Lower lobe of right lung (tissue), 2 donors: ENCODE results near the gene COL1A1. TPM values are rescaled to one million over a fixed set of nuclear protein-coding genes. Genes with fewer than 3 reads are reported as not detected.
A peak's percentile ranks its signal among the peaks of the same experiment; 100 is the strongest.

Experiments
- ATAC-seq, 2 donors: fragments of 200-7000 bp; cut with Tn5 transposase; one replicate each; pipeline ENCODE4 v1.9.1; 2020 to 2022; ENCODE audit warnings: mild to moderate bottlenecking in 2 of 2, moderate library complexity in 2 of 2
- DNase-seq: peaks from one replicate; pipeline ENCODE4 v3.0.0-alpha.2; 2020
- H3K27ac ChIP-seq: fragments of 200-600 bp; one replicate; pipeline ENCODE4 v1.8.0; 2022
- H3K27me3 ChIP-seq: fragments of 200-600 bp; one replicate; pipeline ENCODE4 v1.8.0; 2022; ENCODE audit warnings: low read depth
- H3K36me3 ChIP-seq: fragments of 200-600 bp; one replicate; pipeline ENCODE4 v1.8.0; 2022; ENCODE audit warnings: mild to moderate bottlenecking
- H3K4me1 ChIP-seq: fragments of 200-600 bp; one replicate; pipeline ENCODE4 v1.8.0; 2022
- H3K4me3 ChIP-seq: fragments of 200-600 bp; one replicate; pipeline ENCODE4 v1.8.0; 2022; ENCODE audit warnings: mild to moderate bottlenecking
- H3K9me3 ChIP-seq: fragments of 200-600 bp; one replicate; pipeline ENCODE4 v1.8.0; 2022
- CTCF ChIP-seq: fragments of 200-600 bp; IDR thresholded peaks from one replicate; pipeline ENCODE4 v1.8.0; 2022; ENCODE audit warnings: antibody characterized with exemption, mild to moderate bottlenecking
- intact Hi-C: fragments of 100-400 bp; cut with DNase I; formaldehyde crosslinking; loops from one replicate; pipeline ENCODE4 v1.11.0; 2022
- total RNA-seq: library from RNA; stranded (reverse); fragmentation: NEBNext Ultra II Directional; extraction: Animal tissue kit (Norgen Biotek cat#: 25700); gene quantifications from one replicate; pipeline ENCODE4 v1.2.1, GENCODE V29; 2021
- donor health status: DM: no; HTN: yes; CAD: no; lungs with severe emphysema.

COL1A1 gene
- total RNA-seq, 1 donor from 2014 or later: 142 TPM

GRCh38 chr17:50222922-50223321 is 21.5 kb upstream of the COL1A1 start:
- H3K27me3 ChIP-seq: no peaks in the 10 kb centered on the region
- no peak for TF ChIP-seq CTCF
- intact Hi-C loops: no loop called here
- no peak for DNase-seq
- no peak for ATAC-seq
- H3K4me1 ChIP-seq: peaks cover 47% of the 10 kb centered on the region
- no peak overlapping the region for H3K4me3 ChIP-seq
- H3K27ac ChIP-seq: peak overlapping the region; percentile 82
- H3K9me3 ChIP-seq: peaks cover 4% of the 10 kb centered on the region
- no peaks in the 10 kb centered on the region for H3K36me3 ChIP-seq

GRCh38 chr17:50221864-50222545 is 20.6 kb upstream of the COL1A1 start:
- Histone ChIP-seq H3K4me1 (peaks cover 47% of the 10 kb centered on the region), H3K27me3 (no peaks in the 10 kb centered on the region), H3K27ac (peak overlapping the region; percentile 82), H3K9me3 (peaks cover 4% of the 10 kb centered on the region), H3K36me3 (no peaks in the 10 kb centered on the region), H3K4me3 (peak overlapping the region; percentile 14)
- peak; percentile 93 to 94 for ATAC-seq
- DNase-seq: peak; percentile 92
- no peak for TF ChIP-seq CTCF
- intact Hi-C loops: no loop called here

GRCh38 chr17:50221266-50221863 is 19.9 kb upstream of the COL1A1 start:
- no peak for TF ChIP-seq CTCF
- DNase-seq (peak; percentile 78), ATAC-seq (peak; percentile 87 to 90)
- H3K9me3 ChIP-seq: peaks cover 4% of the 10 kb centered on the region
- peaks cover 47% of the 10 kb centered on the region for H3K4me1 ChIP-seq
- H3K27me3 ChIP-seq: no peaks in the 10 kb centered on the region
- H3K4me3 ChIP-seq: peak overlapping the region; percentile 14
- H3K36me3 ChIP-seq: no peaks in the 10 kb centered on the region
- H3K27ac ChIP-seq: peak overlapping the region; percentile 82
- intact Hi-C loops: no loop called here

GRCh38 chr17:50220811-50221210 is 19.4 kb upstream of the COL1A1 start:
- Histone ChIP-seq H3K27me3 (no peaks in the 10 kb centered on the region), H3K4me3 (no peak overlapping the region), H3K9me3 (peaks cover 3% of the 10 kb centered on the region), H3K36me3 (no peaks in the 10 kb centered on the region), H3K4me1 (peaks cover 47% of the 10 kb centered on the region), H3K27ac (peak overlapping the region; percentile 82)
- TF ChIP-seq CTCF: no peak
- no peak for DNase-seq
- intact Hi-C loops: no loop called here
- ATAC-seq: no peak

- peak overlapping the region; percentile 32 for H3K27ac ChIP-seq
Observed at GRCh38 chr17:50219939-50220465, 18.6 kb upstream of the COL1A1 start.

More at GRCh38 chr17:50219939-50220465, 18.6 kb upstream of the COL1A1 start:
- ATAC-seq (no peak), DNase-seq (no peak)
- intact Hi-C loops: no loop called here
- H3K9me3 ChIP-seq: no peaks in the 10 kb centered on the region
- no peak for TF ChIP-seq CTCF
- H3K27me3 ChIP-seq: no peaks in the 10 kb centered on the region
- H3K4me3 ChIP-seq: no peak overlapping the region
- H3K36me3 ChIP-seq: no peaks in the 10 kb centered on the region
- H3K4me1 ChIP-seq: peaks cover 47% of the 10 kb centered on the region
